ENCODE measurements around the gene CX3CL1.

Gene CX3CL1

DNA sequence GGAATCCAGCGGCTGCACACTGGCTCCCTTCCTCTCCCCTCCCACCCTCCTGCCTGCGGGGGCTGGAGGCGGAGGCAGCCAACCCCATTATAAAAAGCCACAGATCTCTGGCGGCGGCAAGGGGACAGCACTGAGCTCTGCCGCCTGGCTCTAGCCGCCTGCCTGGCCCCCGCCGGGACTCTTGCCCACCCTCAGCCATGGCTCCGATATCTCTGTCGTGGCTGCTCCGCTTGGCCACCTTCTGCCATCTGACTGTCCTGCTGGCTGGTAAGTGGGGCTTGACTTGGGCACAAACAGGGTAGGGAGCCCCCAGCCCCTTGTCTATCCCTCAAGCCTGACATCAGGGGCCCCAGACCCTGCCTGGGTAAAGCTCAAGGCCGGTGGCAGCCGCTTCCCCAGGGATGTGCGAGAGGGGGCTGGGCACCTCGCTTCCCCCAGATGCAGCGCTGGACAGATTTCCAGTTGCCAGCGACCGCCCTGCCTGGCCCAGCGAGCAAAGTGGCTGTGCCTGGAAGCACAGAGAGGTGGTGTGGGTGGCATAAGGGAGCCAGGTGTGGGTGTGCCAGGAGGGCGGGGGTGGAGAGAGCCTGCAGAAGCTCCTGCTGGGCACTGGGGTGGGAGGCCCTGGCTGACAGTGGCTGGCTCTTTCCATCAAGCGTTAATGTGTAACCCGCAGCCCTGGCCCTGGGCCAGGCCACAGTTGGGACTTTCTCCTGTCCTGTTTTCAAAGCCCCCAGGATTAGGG lies at the start of gene CX3CL1:
TSS of gene CX3CL1 (plus strand) at position 119 of the 745 bp plus-strand sequence. CDS start at position 198, 79 bp downstream.
- peak; percentile 38 for DNase-seq (ENCODE audit: low read depth)
- TF ChIP-seq, protein P1, sequence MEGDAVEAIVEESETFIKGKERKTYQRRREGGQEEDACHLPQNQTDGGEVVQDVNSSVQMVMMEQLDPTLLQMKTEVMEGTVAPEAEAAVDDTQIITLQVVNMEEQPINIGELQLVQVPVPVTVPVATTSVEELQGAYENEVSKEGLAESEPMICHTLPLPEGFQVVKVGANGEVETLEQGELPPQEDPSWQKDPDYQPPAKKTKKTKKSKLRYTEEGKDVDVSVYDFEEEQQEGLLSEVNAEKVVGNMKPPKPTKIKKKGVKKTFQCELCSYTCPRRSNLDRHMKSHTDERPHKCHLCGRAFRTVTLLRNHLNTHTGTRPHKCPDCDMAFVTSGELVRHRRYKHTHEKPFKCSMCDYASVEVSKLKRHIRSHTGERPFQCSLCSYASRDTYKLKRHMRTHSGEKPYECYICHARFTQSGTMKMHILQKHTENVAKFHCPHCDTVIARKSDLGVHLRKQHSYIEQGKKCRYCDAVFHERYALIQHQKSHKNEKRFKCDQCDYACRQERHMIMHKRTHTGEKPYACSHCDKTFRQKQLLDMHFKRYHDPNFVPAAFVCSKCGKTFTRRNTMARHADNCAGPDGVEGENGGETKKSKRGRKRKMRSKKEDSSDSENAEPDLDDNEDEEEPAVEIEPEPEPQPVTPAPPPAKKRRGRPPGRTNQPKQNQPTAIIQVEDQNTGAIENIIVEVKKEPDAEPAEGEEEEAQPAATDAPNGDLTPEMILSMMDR (IDR thresholded peaks at IDR 0.05; ENCODE audit: insufficient read depth, low read depth, low read length, missing control alignments) = no peak
- H3K4me3 ChIP-seq (ENCODE audit: low read length) = peak within 1 kb of the TSS; percentile 3

GRCh38 chr16:57324749-57325148 lies 47.5 kb upstream of the CX3CL1 start:
- H3K4me3 ChIP-seq (ENCODE audit: low read length) = no peak overlapping the region
- DNase-seq (ENCODE audit: low read depth) = no peak
- TF ChIP-seq, protein P1 (IDR thresholded peaks at IDR 0.05; ENCODE audit: insufficient read depth, low read depth, low read length, missing control alignments) = no peak

DNA sequence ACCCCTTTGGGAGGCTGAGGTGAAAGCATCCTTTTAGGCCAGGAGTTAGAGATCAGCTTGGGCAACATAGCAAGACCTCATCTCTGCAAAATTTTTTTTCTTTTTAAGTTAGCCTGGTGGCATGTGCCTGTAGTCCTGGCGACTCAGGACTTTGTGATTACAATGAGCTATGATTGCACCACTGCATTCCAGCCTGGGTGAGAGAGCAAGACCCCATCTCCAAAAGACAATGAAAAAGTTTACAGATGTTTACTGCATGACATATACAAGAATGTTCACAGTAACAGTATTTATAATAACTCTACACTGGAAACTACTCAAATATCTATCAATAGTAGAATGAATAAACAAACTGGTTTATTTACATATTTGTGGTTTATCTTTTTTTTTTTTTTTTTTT lies 46.8 kb upstream of the CX3CL1 start:
- no peak for DNase-seq (ENCODE audit: low read depth)
- H3K4me3 ChIP-seq (ENCODE audit: low read length) = no peak overlapping the region
- TF ChIP-seq, protein P1 (IDR thresholded peaks at IDR 0.05; ENCODE audit: insufficient read depth, low read depth, low read length, missing control alignments) = no peak

- TF ChIP-seq, protein P1 (IDR thresholded peaks at IDR 0.05; ENCODE audit: insufficient read depth, low read depth, low read length, missing control alignments) = no peak
- H3K4me3 ChIP-seq (ENCODE audit: low read length) = no peak overlapping the region
- no peak for DNase-seq (ENCODE audit: low read depth)
These were observed 42.5 kb upstream of the CX3CL1 start for GRCh38 chr16:57329718-57330327.

- TF ChIP-seq, protein P1 (IDR thresholded peaks at IDR 0.05; ENCODE audit: insufficient read depth, low read depth, low read length, missing control alignments) = no peak
- no peak overlapping the region for H3K4me3 ChIP-seq (ENCODE audit: low read length)
- no peak for DNase-seq (ENCODE audit: low read depth)
These were observed 40.9 kb upstream of the CX3CL1 start for GRCh38 chr16:57331355-57331754.

DNA sequence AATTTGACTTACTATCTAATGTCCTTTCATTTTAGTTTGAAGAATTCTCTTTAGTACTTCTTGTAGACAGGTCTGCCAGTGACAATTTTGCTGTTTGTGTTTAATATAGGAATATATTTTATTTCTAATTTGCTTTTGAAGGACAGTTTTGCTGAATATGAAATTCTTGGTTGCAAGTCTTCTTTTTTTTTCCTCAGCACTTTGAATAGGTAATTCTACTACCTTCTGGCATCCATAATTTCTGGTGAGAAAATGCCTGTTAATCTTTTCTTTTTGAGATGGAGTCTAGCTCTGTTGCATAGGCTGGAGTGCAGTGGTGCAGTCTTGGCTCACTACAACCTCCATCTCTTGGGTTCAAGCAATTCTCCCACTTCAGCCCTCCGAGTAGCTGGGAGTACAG lies 38.9 kb upstream of the CX3CL1 start:
- no peak for DNase-seq (ENCODE audit: low read depth)
- TF ChIP-seq, protein P1 (IDR thresholded peaks at IDR 0.05; ENCODE audit: insufficient read depth, low read depth, low read length, missing control alignments) = no peak
- H3K4me3 ChIP-seq (ENCODE audit: low read length) = no peak overlapping the region

Measured in epithelial cell of esophagus (primary cell).